Transverse colon (tissue), 4 donors: ENCODE measurements around the gene ASH1L. TPM values are rescaled to one million over a fixed set of nuclear protein-coding genes. Genes with fewer than 3 reads are reported as not detected.
"Not testable (repeated sequence)": the region's sequence is repeated elsewhere in the genome, so short reads cannot be mapped to it uniquely, and the experiment has no call there.

ENCODE experiments used
- DNase-seq: peaks from one replicate; pipeline ENCODE4 v3.0.0-alpha.2; 2019
- H3K27ac ChIP-seq, 4 donors: fragments of 200-600 bp; sonication (generic); 2 replicates each; pipeline ENCODE4 v1.5.1; 2016 to 2018; ENCODE audit warnings: inconsistent platforms in 4 of 4
- H3K27me3 ChIP-seq: fragments of 200-600 bp; sonication (generic); 2 replicates; pipeline ENCODE4 v1.5.1; 2017; ENCODE audit warnings: inconsistent platforms
- H3K36me3 ChIP-seq, 4 donors: fragments of 200-600 bp; sonication (generic); 2 replicates each; pipeline ENCODE4 v1.5.1; 2017 to 2019; ENCODE audit warnings: inconsistent platforms in 4 of 4
- H3K4me1 ChIP-seq, 4 donors: fragments of 200-600 bp; sonication (generic); 2 replicates each; pipeline ENCODE4 v1.5.1; 2017 to 2020; ENCODE audit warnings: inconsistent platforms in 4 of 4
- H3K4me3 ChIP-seq, 4 donors: fragments of 200-600 bp; sonication (generic); 1 replicate in 1 of 4; 2 replicates in 3 of 4; pipeline versions ENCODE4 v1.5.1 to v1.6.1; 2017 to 2019; ENCODE audit warnings: inconsistent platforms in 4 of 4
- H3K9me3 ChIP-seq, 2 donors: fragments of 200-600 bp; sonication (generic); 2 replicates each; pipeline ENCODE4 v1.5.1; 2017 to 2019; ENCODE audit warnings: inconsistent platforms in 2 of 2
- EP300 ChIP-seq: sonication (generic); formaldehyde crosslinking; IDR thresholded peaks from one replicate; pipeline ENCODE4 v1.6.1; 2017; ENCODE audit warnings: antibody characterized with exemption, low read depth
- POLR2A ChIP-seq: fragments of 450-650 bp; IDR thresholded peaks from one replicate; pipeline ENCODE4 v1.6.1; 2016; ENCODE audit warnings: antibody characterized with exemption, mild to moderate bottlenecking, moderate library complexity
- POLR2AphosphoS5 ChIP-seq, 3 donors: sonication (generic); formaldehyde crosslinking; IDR thresholded peaks; one replicate each; pipeline ENCODE4 v1.6.1; 2016; ENCODE audit warnings: antibody characterized with exemption in 3 of 3
- WGBS, 2 donors: methylation state at CpG; one replicate each; pipeline ENCODE4 v1.1.5; 2018; ENCODE audit warnings: low coverage in 1 of 2; 5-methylcytosine and 5-hydroxymethylcytosine counted together
- in situ Hi-C, 4 donors: fragments of 200-750 bp; cut with MboI; loops; one replicate each; pipeline versions ENCODE4 v1.15.0 to v1.15.1; 2017; ENCODE audit warnings: low sequenced_read_pairs in 3 of 4, low pct_ligation_motif_present in 1 of 4, low pct_unique_long_range_greater_than_20kb in 1 of 4
- intact Hi-C: fragments of 100-400 bp; cut with DNase I; formaldehyde crosslinking; loops from one replicate; pipeline ENCODE4 v1.15.1; 2023; ENCODE audit warnings: low total_unique reads
- total RNA-seq, 4 donors: library from RNA; depleted of rRNA; stranded (reverse); fragments of >200 nt; gene quantifications; one replicate each; pipeline ENCODE4 v1.1.0, GENCODE V29; 2016
- TF ChIP-seq, protein P1 (sequence below), 5 experiments: fragments of 200-600 bp in 3 of 5; fragments of 450-650 bp in 2 of 5; sonication (generic) in 3 of 5; IDR thresholded peaks; 1 replicate in 2 of 5; 2 replicates in 3 of 5; pipeline ENCODE4 v1.5.1; 2016 to 2017; ENCODE audit warnings: antibody characterized with exemption in 5 of 5, inconsistent platforms in 3 of 5, mild to moderate bottlenecking in 2 of 5, moderate library complexity in 1 of 5

The ASH1L gene
- total RNA-seq, 4 donors from 2014 or later: 47.4 to 206 (median 89.1) TPM

DNA sequence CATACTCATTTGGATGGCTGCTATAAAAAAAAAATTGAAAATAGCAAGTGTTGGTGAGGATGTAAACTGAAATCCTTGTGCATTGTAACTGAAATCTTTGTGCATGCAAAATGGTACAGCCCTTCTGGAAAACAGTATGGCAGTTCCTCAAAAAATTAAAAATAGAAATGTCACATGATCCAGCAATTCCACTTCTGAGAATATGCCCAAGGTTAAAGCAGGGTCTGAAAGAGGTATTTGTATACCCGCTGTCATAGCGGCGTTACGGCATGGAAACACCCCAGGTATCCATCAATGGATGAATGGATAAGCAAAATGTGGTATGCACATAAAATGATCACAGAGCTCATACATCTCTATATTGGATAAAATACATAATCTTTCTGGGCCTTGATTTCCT, 125.2 kb downstream of the ASH1L start:
- Histone ChIP-seq H3K9me3 (no peaks in the 10 kb centered on the region), H3K27ac (no peak overlapping the region), H3K27me3 (no peaks in the 10 kb centered on the region), H3K4me3 (no peak overlapping the region), H3K36me3 (peaks cover 0 to 20% (median 7%) of the 10 kb centered on the region in 4 donors), H3K4me1 (no peaks in the 10 kb centered on the region)
- WGBS, 2 donors: 97% methylated on average over 4 of the region's 4 CpGs; no CpG with 5 or more reads in 1 of the 2 donors
- TF ChIP-seq POLR2AphosphoS5 (IDR thresholded peaks at IDR 0.05): no peak
- TF ChIP-seq, protein P1, sequence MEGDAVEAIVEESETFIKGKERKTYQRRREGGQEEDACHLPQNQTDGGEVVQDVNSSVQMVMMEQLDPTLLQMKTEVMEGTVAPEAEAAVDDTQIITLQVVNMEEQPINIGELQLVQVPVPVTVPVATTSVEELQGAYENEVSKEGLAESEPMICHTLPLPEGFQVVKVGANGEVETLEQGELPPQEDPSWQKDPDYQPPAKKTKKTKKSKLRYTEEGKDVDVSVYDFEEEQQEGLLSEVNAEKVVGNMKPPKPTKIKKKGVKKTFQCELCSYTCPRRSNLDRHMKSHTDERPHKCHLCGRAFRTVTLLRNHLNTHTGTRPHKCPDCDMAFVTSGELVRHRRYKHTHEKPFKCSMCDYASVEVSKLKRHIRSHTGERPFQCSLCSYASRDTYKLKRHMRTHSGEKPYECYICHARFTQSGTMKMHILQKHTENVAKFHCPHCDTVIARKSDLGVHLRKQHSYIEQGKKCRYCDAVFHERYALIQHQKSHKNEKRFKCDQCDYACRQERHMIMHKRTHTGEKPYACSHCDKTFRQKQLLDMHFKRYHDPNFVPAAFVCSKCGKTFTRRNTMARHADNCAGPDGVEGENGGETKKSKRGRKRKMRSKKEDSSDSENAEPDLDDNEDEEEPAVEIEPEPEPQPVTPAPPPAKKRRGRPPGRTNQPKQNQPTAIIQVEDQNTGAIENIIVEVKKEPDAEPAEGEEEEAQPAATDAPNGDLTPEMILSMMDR (IDR thresholded peaks at IDR 0.05): no peak
- TF ChIP-seq EP300: no peak
- no peak for TF ChIP-seq POLR2A
- no peak for DNase-seq
- in situ Hi-C loops (no loop called here), intact Hi-C loops (no loop called here)

DNA sequence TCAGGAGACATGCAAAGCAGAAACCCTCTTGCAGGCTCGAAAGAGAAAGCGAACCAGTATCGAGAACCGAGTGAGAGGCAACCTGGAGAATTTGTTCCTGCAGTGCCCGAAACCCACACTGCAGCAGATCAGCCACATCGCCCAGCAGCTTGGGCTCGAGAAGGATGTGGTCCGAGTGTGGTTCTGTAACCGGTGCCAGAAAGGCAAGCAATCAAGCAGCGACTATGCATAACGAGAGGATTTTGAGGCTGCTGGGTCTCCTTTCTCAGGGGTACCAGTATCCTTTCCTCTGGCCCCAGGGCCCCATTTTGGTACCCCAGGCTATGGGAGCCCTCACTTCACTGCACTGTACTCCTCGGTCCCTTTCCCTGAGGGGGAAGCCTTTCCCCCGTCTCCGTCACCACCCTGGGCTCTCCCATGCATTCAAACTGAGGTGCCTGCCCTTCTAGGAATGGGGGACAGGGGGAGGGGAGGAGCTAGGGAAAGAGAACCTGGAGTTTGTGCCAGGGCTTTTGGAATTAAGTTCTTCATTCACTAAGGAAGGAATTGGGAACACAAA, 128.7 kb downstream of the ASH1L start:
- DNase-seq, in situ Hi-C loops, intact Hi-C loops, H3K4me3 ChIP-seq, H3K9me3 ChIP-seq, H3K4me1 ChIP-seq, H3K27ac ChIP-seq, H3K27me3 ChIP-seq: not testable (repeated sequence)
- peaks cover 0 to 23% (median 7%) of the 10 kb centered on the region in 4 donors for H3K36me3 ChIP-seq
- WGBS, 2 donors: 86% methylated on average over 14 of the region's 14 CpGs; no CpG with 5 or more reads in 1 of the 2 donors

DNA sequence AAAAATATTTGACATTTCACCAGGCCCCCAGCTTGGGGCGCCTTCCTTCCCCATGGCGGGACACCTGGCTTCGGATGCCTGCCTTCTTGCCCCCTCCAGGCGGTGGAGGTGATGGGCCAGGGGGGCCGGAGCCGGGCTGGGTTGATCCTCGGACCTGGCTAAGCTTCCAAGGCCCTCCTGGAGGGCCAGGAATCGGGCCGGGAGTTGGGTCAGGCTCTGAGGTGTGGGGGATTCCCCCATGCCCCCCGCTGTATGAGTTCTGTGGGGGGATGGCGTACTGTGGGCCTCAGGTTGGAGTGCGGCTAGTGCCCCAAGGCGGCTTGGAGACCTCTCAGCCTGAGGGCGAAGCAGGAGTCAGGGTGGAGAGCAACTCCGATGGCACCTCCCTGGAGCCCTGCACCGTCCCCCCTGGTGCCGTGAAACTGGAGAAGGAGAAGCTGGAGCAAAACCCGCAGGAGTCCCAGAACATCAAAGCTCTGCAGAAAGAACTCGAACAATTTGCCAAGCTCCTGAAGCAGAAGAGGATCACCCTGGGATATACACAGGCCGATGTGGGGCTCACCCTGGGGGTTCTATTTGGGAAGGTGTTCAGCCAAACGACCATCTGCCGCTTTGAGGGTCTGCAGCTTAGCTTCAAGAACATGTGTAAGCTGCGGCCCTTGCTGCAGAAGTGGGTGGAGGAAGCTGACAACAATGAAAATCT, 129.3 kb downstream of the ASH1L start:
- H3K27me3 ChIP-seq, H3K4me1 ChIP-seq, in situ Hi-C loops, H3K27ac ChIP-seq, DNase-seq, H3K4me3 ChIP-seq, intact Hi-C loops, H3K9me3 ChIP-seq: not testable (repeated sequence)
- peaks cover 0 to 17% (median 5%) of the 10 kb centered on the region in 4 donors for H3K36me3 ChIP-seq
- 91 to 100% methylated on average over 1 to 23 of the region's 23 CpGs for WGBS, 2 donors

DNA sequence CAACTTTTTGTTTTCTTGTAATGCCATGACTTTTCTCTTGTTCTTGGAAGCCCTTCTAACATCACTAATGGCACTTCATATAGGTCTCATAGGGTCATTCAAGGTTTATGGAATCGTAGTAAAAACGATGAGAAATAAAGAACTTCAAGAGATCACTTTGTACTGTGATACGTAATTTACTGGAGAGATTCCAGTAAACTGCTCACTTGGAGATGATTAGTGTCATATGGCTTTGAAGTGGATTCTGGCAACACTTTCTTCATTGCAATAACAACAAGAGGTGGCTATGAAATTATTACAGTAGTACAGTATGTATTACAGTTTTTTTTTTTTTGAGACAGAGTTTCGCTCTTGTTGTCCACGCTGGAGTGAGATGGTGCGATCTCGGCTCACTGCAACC, 138.5 kb downstream of the ASH1L start:
- no peaks in the 10 kb centered on the region for H3K4me1 ChIP-seq
- no peak for TF ChIP-seq EP300
- no peak for TF ChIP-seq POLR2AphosphoS5 (IDR thresholded peaks at IDR 0.05)
- TF ChIP-seq POLR2A: no peak
- TF ChIP-seq, protein P1 (IDR thresholded peaks at IDR 0.05): no peak
- DNase-seq: no peak
- peaks cover 0 to 3% (median under 1%) of the 10 kb centered on the region in 4 donors for H3K36me3 ChIP-seq
- WGBS, 2 donors: 86 to 90% methylated on average over 7 of the region's 7 CpGs
- no peaks in the 10 kb centered on the region for H3K27me3 ChIP-seq
- intact Hi-C loops (no loop called here), in situ Hi-C loops (no loop called here)
- no peak overlapping the region for H3K27ac ChIP-seq
- no peaks in the 10 kb centered on the region for H3K9me3 ChIP-seq
- no peak overlapping the region for H3K4me3 ChIP-seq

DNA sequence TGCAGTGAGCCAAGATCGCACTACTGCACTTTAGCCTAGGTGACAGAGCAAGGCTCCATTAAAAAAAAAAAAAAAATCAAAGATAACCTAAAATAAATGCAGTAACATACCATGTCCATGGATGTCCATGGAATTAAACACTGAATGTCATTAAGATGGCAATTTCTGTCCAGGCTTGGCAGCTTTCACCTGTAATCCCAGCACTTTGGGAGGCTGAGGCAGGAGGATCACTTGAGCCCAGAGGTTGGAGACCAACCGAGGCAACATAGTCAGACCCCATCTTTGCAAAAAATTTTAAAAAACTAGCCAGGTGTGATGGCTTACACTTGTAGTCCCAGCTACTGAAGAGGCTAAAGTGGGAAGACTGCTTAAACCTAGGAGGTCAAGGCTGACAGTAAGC, 141.8 kb downstream of the ASH1L start:
- Histone ChIP-seq H3K4me1 (no peaks in the 10 kb centered on the region), H3K27ac (no peak overlapping the region), H3K4me3 (no peak overlapping the region), H3K27me3 (no peaks in the 10 kb centered on the region), H3K9me3 (no peaks in the 10 kb centered on the region), H3K36me3 (peaks cover 0 to 9% (median 1%) of the 10 kb centered on the region in 4 donors)
- no peak for TF ChIP-seq POLR2A
- TF ChIP-seq POLR2AphosphoS5 (IDR thresholded peaks at IDR 0.05): no peak
- TF ChIP-seq EP300: no peak
- TF ChIP-seq, protein P1 (IDR thresholded peaks at IDR 0.05): no peak
- in situ Hi-C loops: no loop called here
- 83 to 94% methylated on average over 1 to 2 of the region's 2 CpGs for WGBS, 2 donors
- DNase-seq: no peak
- intact Hi-C loops: no loop called here

DNA sequence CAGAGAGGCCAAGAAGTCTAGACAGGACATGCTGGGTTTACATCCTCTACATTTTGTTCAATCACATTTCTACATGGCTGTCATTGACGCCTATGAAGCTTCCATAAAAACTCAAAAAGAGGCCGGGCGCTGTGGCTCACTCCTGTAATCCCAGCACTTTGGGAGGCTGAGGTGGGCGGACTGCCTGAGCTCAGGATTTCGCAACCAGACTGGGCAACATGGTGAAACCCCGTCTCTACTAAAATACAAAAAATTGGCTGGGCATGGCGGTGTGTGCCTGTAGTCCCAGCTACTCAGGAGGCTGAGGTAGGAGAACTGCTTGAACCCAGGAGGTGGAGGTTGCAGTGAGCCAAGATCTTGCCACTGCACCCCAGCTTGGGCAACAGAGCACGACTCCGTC, 150.8 kb downstream of the ASH1L start:
- H3K4me1 ChIP-seq, H3K9me3 ChIP-seq, in situ Hi-C loops, H3K4me3 ChIP-seq, H3K27ac ChIP-seq, H3K27me3 ChIP-seq, intact Hi-C loops, DNase-seq: not testable (repeated sequence)
- 98% methylated on average over 9 of the region's 9 CpGs; no CpG with 5 or more reads in 1 of the 2 donors for WGBS, 2 donors
- H3K36me3 ChIP-seq: peaks cover 0 to 25% (median 4%) of the 10 kb centered on the region in 4 donors
